WTC11 (cell line): ENCODE results near the gene REEP3. TPM values are rescaled to one million over a fixed set of nuclear protein-coding genes. Genes with fewer than 3 reads are reported as not detected.

Source experiments
- ATAC-seq: fragments of 200-7000 bp; cut with Tn5 transposase; 2 replicates; pipeline ENCODE4 v1.10.0; 2021; ENCODE audit warnings: mild to moderate bottlenecking, moderate library complexity
- CTCF ChIA-PET: fragments of 300-600 bp; sonication (Branson Sonifier 250); formaldehyde crosslinking; loops from one replicate; lab custom pipeline; 2021; ENCODE audit warnings: antibody characterized with exemption; lab: Charles Lee
- POLR2A ChIA-PET: fragments of 350-600 bp; sonication (Branson Sonifier 250); formaldehyde crosslinking; loops from one replicate; lab custom pipeline; 2021; ENCODE audit warnings: antibody characterized with exemption; lab: Charles Lee
- DNase-seq: peaks from one replicate; pipeline ENCODE4 v3.0.0; 2021; ENCODE audit warnings: low spot score
- H3K27ac Mint-ChIP-seq: 2 replicates; pipeline ENCODE4 v1.8.0; 2021; ENCODE audit warnings: mixed read lengths
- H3K27me3 Mint-ChIP-seq: 2 replicates; pipeline ENCODE4 v1.8.0; 2021; ENCODE audit warnings: low read depth, mild to moderate bottlenecking, moderate library complexity, mixed read lengths
- H3K36me3 Mint-ChIP-seq: 2 replicates; pipeline ENCODE4 v1.8.0; 2021; ENCODE audit warnings: mixed read lengths
- H3K4me1 Mint-ChIP-seq: 2 replicates; pipeline ENCODE4 v1.8.0; 2022; ENCODE audit warnings: mixed read lengths
- H3K4me3 Mint-ChIP-seq: 2 replicates; pipeline ENCODE4 v1.8.0; 2021; ENCODE audit warnings: mild to moderate bottlenecking, moderate library complexity, mixed read lengths
- H3K9me3 Mint-ChIP-seq: 2 replicates; pipeline ENCODE4 v1.8.0; 2021; ENCODE audit warnings: mixed read lengths
- ATF3 ChIP-seq: sonication (generic); formaldehyde crosslinking; conservative IDR thresholded peaks from 2 replicates; pipeline ENCODE4 v1.8.1; 2022; ENCODE audit warnings: mild to moderate bottlenecking, missing genetic modification reagents
- ATF6 ChIP-seq: sonication (generic); formaldehyde crosslinking; IDR thresholded peaks from 2 replicates; pipeline ENCODE4 v1.8.1; 2023; ENCODE audit warnings: mild to moderate bottlenecking, missing genetic modification reagents
- CREM ChIP-seq: sonication (generic); formaldehyde crosslinking; IDR thresholded peaks from 2 replicates; pipeline ENCODE4 v1.8.1; 2022; ENCODE audit warnings: mild to moderate bottlenecking, missing genetic modification reagents, moderate library complexity
- ELF4 ChIP-seq: sonication (generic); formaldehyde crosslinking; IDR thresholded peaks from 2 replicates; pipeline ENCODE4 v1.8.1; 2022; ENCODE audit warnings: low read depth, mild to moderate bottlenecking, moderate library complexity, missing genetic modification reagents
- FOXJ3 ChIP-seq: sonication (generic); formaldehyde crosslinking; IDR thresholded peaks from 2 replicates; pipeline ENCODE4 v1.9.0; 2021; ENCODE audit warnings: missing genetic modification reagents, mild to moderate bottlenecking, borderline replicate concordance
- FOXP4 ChIP-seq: sonication (generic); formaldehyde crosslinking; IDR thresholded peaks from 2 replicates; pipeline ENCODE4 v1.8.0; 2022; ENCODE audit warnings: mild to moderate bottlenecking, missing genetic modification reagents
- IRF2 ChIP-seq: sonication (generic); formaldehyde crosslinking; IDR thresholded peaks from 2 replicates; pipeline ENCODE4 v1.8.0; 2022; ENCODE audit warnings: low read depth, missing genetic modification reagents, borderline replicate concordance
- NFE2L1 ChIP-seq: sonication (generic); formaldehyde crosslinking; IDR thresholded peaks from 2 replicates; pipeline ENCODE4 v1.8.1; 2023; ENCODE audit warnings: missing genetic modification reagents
- PRRX2 ChIP-seq: fragments of 250-450 bp; sonication (Bioruptor Pico); IDR thresholded peaks from 2 replicates; pipeline ENCODE4 v1.8.0; 2021; ENCODE audit warnings: mild to moderate bottlenecking
- SOX15 ChIP-seq: fragments of 250-450 bp; sonication (Bioruptor Pico); IDR thresholded peaks from 2 replicates; pipeline ENCODE4 v1.9.0; 2021; ENCODE audit warnings: mild to moderate bottlenecking
- TEAD1 ChIP-seq: sonication (generic); formaldehyde crosslinking; IDR thresholded peaks from 2 replicates; pipeline ENCODE4 v1.8.0; 2022; ENCODE audit warnings: mild to moderate bottlenecking, missing genetic modification reagents
- USF2 ChIP-seq: sonication (generic); formaldehyde crosslinking; IDR thresholded peaks from 2 replicates; pipeline ENCODE4 v1.8.1; 2023; ENCODE audit warnings: mild to moderate bottlenecking, missing genetic modification reagents, moderate library complexity
- total RNA-seq: library from RNA; stranded (reverse); gene quantifications from 3 replicates; pipeline ENCODE4 v1.2.3, GENCODE V29; 2021
- TF ChIP-seq, protein P1 (sequence below): sonication (generic); formaldehyde crosslinking; IDR thresholded peaks from 2 replicates; pipeline ENCODE4 v1.8.0; 2022; ENCODE audit warnings: mild to moderate bottlenecking, missing genetic modification reagents
- TF ChIP-seq, protein P2 (sequence below): sonication (generic); formaldehyde crosslinking; IDR thresholded peaks from 2 replicates; pipeline ENCODE4 v1.8.1; 2022; ENCODE audit warnings: mild to moderate bottlenecking, moderate library complexity, missing genetic modification reagents
- TF ChIP-seq, protein P3 (sequence below): fragments of 250-450 bp; sonication (Bioruptor Pico); IDR thresholded peaks from 2 replicates; pipeline ENCODE4 v1.8.0; 2021; ENCODE audit warnings: mild to moderate bottlenecking

Gene REEP3
- total RNA-seq, 1 experiment from 2014 or later: 18.5 TPM

GRCh38 chr10:63605197-63605967 lies 84.2 kb downstream of the REEP3 start:
- CTCF ChIA-PET: interaction anchor here (0.6 to 2.5 kb wide), 7 partner anchors 9 to 439 kb away, joined by 3 to 8 read pairs (median 3); no protein-coding TSS in a partner anchor

DNA sequence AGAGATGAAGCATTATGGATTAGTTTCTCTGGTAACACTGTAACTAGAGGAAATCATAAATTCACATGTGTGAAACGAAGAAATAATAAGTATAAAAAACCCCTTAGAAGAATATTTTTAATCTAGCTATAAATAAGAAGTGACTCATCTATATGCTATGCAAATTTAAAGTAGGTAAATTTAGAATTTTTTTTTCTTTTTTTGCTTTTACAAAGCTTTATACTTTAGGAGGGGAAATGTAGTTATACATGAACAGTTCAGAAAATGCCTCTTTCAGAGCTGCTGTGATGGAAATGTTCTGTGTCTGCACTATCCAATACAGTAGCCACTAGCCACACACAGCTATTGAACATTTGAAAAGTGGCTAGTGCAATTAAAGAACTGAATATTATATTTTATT lies 87.3 kb downstream of the REEP3 start:
- TF ChIP-seq FOXP4: no peak
- TF ChIP-seq, protein P1, sequence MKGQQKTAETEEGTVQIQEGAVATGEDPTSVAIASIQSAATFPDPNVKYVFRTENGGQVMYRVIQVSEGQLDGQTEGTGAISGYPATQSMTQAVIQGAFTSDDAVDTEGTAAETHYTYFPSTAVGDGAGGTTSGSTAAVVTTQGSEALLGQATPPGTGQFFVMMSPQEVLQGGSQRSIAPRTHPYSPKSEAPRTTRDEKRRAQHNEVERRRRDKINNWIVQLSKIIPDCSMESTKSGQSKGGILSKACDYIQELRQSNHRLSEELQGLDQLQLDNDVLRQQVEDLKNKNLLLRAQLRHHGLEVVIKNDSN (CRISPR knock-in tag): no peak
- TF ChIP-seq PRRX2: no peak
- TF ChIP-seq, protein P2, sequence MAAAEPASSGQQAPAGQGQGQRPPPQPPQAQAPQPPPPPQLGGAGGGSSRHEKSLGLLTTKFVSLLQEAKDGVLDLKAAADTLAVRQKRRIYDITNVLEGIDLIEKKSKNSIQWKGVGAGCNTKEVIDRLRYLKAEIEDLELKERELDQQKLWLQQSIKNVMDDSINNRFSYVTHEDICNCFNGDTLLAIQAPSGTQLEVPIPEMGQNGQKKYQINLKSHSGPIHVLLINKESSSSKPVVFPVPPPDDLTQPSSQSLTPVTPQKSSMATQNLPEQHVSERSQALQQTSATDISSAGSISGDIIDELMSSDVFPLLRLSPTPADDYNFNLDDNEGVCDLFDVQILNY: no peak
- no peak for TF ChIP-seq FOXJ3 (CRISPR knock-in tag)
- no peak for TF ChIP-seq NFE2L1 (CRISPR knock-in tag)
- TF ChIP-seq TEAD1 (CRISPR knock-in tag): no peak
- TF ChIP-seq, protein P3, sequence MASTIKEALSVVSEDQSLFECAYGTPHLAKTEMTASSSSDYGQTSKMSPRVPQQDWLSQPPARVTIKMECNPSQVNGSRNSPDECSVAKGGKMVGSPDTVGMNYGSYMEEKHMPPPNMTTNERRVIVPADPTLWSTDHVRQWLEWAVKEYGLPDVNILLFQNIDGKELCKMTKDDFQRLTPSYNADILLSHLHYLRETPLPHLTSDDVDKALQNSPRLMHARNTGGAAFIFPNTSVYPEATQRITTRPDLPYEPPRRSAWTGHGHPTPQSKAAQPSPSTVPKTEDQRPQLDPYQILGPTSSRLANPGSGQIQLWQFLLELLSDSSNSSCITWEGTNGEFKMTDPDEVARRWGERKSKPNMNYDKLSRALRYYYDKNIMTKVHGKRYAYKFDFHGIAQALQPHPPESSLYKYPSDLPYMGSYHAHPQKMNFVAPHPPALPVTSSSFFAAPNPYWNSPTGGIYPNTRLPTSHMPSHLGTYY: no peak
- TF ChIP-seq ATF6 (CRISPR knock-in tag): no peak
- no peak for TF ChIP-seq IRF2 (CRISPR knock-in tag)
- no peak for TF ChIP-seq ATF3
- no peak for TF ChIP-seq CREM
- TF ChIP-seq ELF4: no peak
- no peaks in the 10 kb centered on the region for H3K9me3 Mint-ChIP-seq
- peaks cover 11% of the 10 kb centered on the region for H3K4me1 Mint-ChIP-seq
- no peak for ATAC-seq
- no peak overlapping the region for H3K27ac Mint-ChIP-seq
- DNase-seq: no peak
- CTCF ChIA-PET: no interaction called here
- POLR2A ChIA-PET: no interaction called here
- H3K36me3 Mint-ChIP-seq: 0 out of 2 replicates have a peak, but pooled peaks cover 2% of the 10 kb centered on the region
- H3K4me3 Mint-ChIP-seq: no peak overlapping the region
- no peaks in the 10 kb centered on the region for H3K27me3 Mint-ChIP-seq

More at GRCh38 chr10:63605197-63605967, 84.2 kb downstream of the REEP3 start:
- peak; percentile 88 for ATAC-seq
- TF ChIP-seq USF2: 0 out of 2 replicates have a peak, but pooled peaks have one; percentile 8
- TF ChIP-seq SOX15 (CRISPR knock-in tag): no peak
- TF ChIP-seq, all 79 proteins: peak for 1
- DNase-seq: peak; percentile 19
- Mint-ChIP-seq H3K4me1 (peaks cover 11% of the 10 kb centered on the region), H3K27me3 (no peaks in the 10 kb centered on the region), H3K9me3 (no peaks in the 10 kb centered on the region), H3K36me3 (peaks cover 13% of the 10 kb centered on the region), H3K4me3 (no peak overlapping the region), H3K27ac (no peak overlapping the region)
- POLR2A ChIA-PET: no interaction called here
